ENCODE data around the gene PFKFB3.
A peak's percentile ranks its signal among the peaks of the same experiment; 100 is the strongest.

PFKFB3 gene

GRCh38 chr10:6249698-6250097 lies 47.0 kb downstream of the PFKFB3 start:
- no peak for DNase-seq (ENCODE audit: low read depth in 1 of 2, low spot score in 1 of 2)
- H3K4me3 ChIP-seq (replicated peaks; ENCODE audit: insufficient read depth, low read length), result no peak overlapping the region
- no peaks in the 10 kb centered on the region for H3K27me3 ChIP-seq (ENCODE audit: insufficient read depth, poor library complexity, severe bottlenecking)
- no peak overlapping the region for H3K27ac ChIP-seq (replicated peaks)
- TF ChIP-seq REST (IDR thresholded peaks at IDR 0.05; ENCODE audit: insufficient replicate concordance, low read depth) (no peak), CTCF (IDR thresholded peaks at IDR 0.05; ENCODE audit: insufficient read depth, low read length) (no peak), SPI1 (IDR thresholded peaks at IDR 0.05; ENCODE audit: borderline replicate concordance, low read depth) (no peak), GABPA (IDR thresholded peaks at IDR 0.05; ENCODE audit: low read depth) (no peak), POLR2AphosphoS5 (IDR thresholded peaks at IDR 0.05; ENCODE audit: low read depth) (no peak)

DNA sequence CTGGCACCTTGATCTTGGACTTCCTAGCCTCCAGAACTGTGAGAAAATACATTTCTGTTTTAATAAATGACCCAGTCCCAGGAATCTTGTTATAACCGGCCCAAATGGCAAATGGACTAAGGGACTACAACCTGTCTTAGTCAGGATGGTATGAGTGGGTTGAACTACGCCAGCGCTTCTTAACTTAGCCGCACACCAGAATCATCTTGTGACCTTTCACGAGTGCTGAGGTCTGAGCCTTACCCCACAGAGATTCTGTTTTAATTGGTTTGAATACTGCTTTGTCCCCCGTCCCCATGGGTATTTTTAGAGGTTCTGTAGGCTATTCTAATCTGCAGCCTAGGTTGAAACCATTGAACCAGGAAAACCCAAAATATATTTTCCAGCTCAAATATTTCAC lies 48.0 kb downstream of the PFKFB3 start:
- Histone ChIP-seq H3K27ac (replicated peaks) (no peak overlapping the region), H3K27me3 (ENCODE audit: insufficient read depth, poor library complexity, severe bottlenecking) (no peaks in the 10 kb centered on the region), H3K4me3 (replicated peaks; ENCODE audit: insufficient read depth, low read length) (no peak overlapping the region)
- no peak for DNase-seq (ENCODE audit: low read depth in 1 of 2, low spot score in 1 of 2)
- no peak for TF ChIP-seq REST (IDR thresholded peaks at IDR 0.05; ENCODE audit: insufficient replicate concordance, low read depth)
- TF ChIP-seq GABPA (IDR thresholded peaks at IDR 0.05; ENCODE audit: low read depth), result no peak
- TF ChIP-seq POLR2AphosphoS5 (IDR thresholded peaks at IDR 0.05; ENCODE audit: low read depth), result no peak
- TF ChIP-seq SPI1 (IDR thresholded peaks at IDR 0.05; ENCODE audit: borderline replicate concordance, low read depth), result no peak
- TF ChIP-seq CTCF (IDR thresholded peaks at IDR 0.05; ENCODE audit: insufficient read depth, low read length), result no peak

GRCh38 chr10:6254201-6254600 lies 51.5 kb downstream of the PFKFB3 start:
- no peak overlapping the region for H3K27ac ChIP-seq (replicated peaks)
- peak; percentile 15; the same call in 1 of the 2 replicates for TF ChIP-seq SPI1 (IDR thresholded peaks at IDR 0.05; ENCODE audit: borderline replicate concordance, low read depth)
- TF ChIP-seq GABPA (IDR thresholded peaks at IDR 0.05; ENCODE audit: low read depth), result no peak
- no peak for TF ChIP-seq POLR2AphosphoS5 (IDR thresholded peaks at IDR 0.05; ENCODE audit: low read depth)
- no peak for TF ChIP-seq REST (IDR thresholded peaks at IDR 0.05; ENCODE audit: insufficient replicate concordance, low read depth)
- TF ChIP-seq CTCF (IDR thresholded peaks at IDR 0.05; ENCODE audit: insufficient read depth, low read length), result no peak
- peak in 1 of 2 experiments; percentile 46 for DNase-seq (ENCODE audit: low read depth in 1 of 2, low spot score in 1 of 2)

More at GRCh38 chr10:6254201-6254600, 51.5 kb downstream of the PFKFB3 start:
- no peaks in the 10 kb centered on the region for H3K27me3 ChIP-seq (ENCODE audit: insufficient read depth, poor library complexity, severe bottlenecking)
- H3K4me3 ChIP-seq (replicated peaks; ENCODE audit: insufficient read depth, low read length), result no peak overlapping the region

All from HL-60 (cell line).